ENCODE data around the gene HOXA13. TPM values are rescaled to one million over a fixed set of nuclear protein-coding genes. Genes with fewer than 3 reads are reported as not detected.

Gene HOXA13
- total RNA-seq, 2 experiments from 2014 or later = 0.32 to 0.54 TPM

GRCh38 chr7:27156916-27157701 is 42.8 kb downstream of the HOXA13 start:
- Histone ChIP-seq H3K9me2 (ENCODE audit: insufficient read depth, low read length) (no peaks in the 10 kb centered on the region), H4K20me1 (ENCODE audit: insufficient read depth, low read length) (no peaks in the 10 kb centered on the region), H3K4me3 (ENCODE audit: low read depth, low read length, poor library complexity, severe bottlenecking) (no peak overlapping the region), H3K27ac (ENCODE audit: low read depth, low read length, poor library complexity, severe bottlenecking) (no peak overlapping the region), H3K79me2 (ENCODE audit: insufficient read depth, low read depth, low read length) (no peaks in the 10 kb centered on the region), H2AFZ (ENCODE audit: low read length) (peak overlapping the region; percentile 99; the same call in 1 of the 2 replicates), H3K4me2 (ENCODE audit: low read length) (0 out of 2 replicates have a peak overlapping the region, but pooled peaks have one; percentile 84), H3K36me3 (ENCODE audit: insufficient read depth, low read length) (no peaks in the 10 kb centered on the region), H3K4me1 (ENCODE audit: insufficient read depth, low read length, poor library complexity, severe bottlenecking) (peaks cover 30% of the 10 kb centered on the region), H3K9me3 (ENCODE audit: low read length) (no peaks in the 10 kb centered on the region)
- ChIA-PET CTCF (ENCODE audit: unreplicated experiment) (no interaction called here), POLR2A (no interaction called here)
- TF ChIP-seq EZH2phosphoT487 (IDR thresholded peaks at IDR 0.05; ENCODE audit: borderline replicate concordance, low read depth, low read length) (no peak), CTCF (conservative IDR thresholded peaks at IDR 0.05; ENCODE audit: low read length) (no peak)
- intact Hi-C loops (cut with micrococcal nuclease; ENCODE audit: unreplicated experiment) = loop anchor here (10.0 kb wide), 1 partner anchor 1262 kb away; no protein-coding TSS in a partner anchor
- no peak for DNase-seq (ENCODE audit: low spot score)
- BruUV-seq (replicated peaks) = no TSS peak

GRCh38 chr7:27156508-27156898 is 43.4 kb downstream of the HOXA13 start, which contains the start of gene HOXA7:
Gene HOXA7, minus strand, starts transcription at chr7:27156675. Its CDS starts 130 bp downstream, at chr7:27156545.
- peak; percentile 48 for DNase-seq (ENCODE audit: low spot score)
- TF ChIP-seq EZH2phosphoT487 (IDR thresholded peaks at IDR 0.05; ENCODE audit: borderline replicate concordance, low read depth, low read length) (no peak), CTCF (conservative IDR thresholded peaks at IDR 0.05; ENCODE audit: low read length) (no peak)
- Histone ChIP-seq H3K79me2 (ENCODE audit: insufficient read depth, low read depth, low read length) (no peaks in the 10 kb centered on the region), H2AFZ (ENCODE audit: low read length) (peak within 1 kb of the TSS; percentile 99), H3K4me3 (ENCODE audit: low read depth, low read length, poor library complexity, severe bottlenecking) (peak within 1 kb of the TSS; percentile 69), H3K9me2 (ENCODE audit: insufficient read depth, low read length) (no peaks in the 10 kb centered on the region), H3K4me1 (ENCODE audit: insufficient read depth, low read length, poor library complexity, severe bottlenecking) (peaks cover 35% of the 10 kb centered on the region), H3K9me3 (ENCODE audit: low read length) (no peaks in the 10 kb centered on the region), H4K20me1 (ENCODE audit: insufficient read depth, low read length) (no peaks in the 10 kb centered on the region), H3K36me3 (ENCODE audit: insufficient read depth, low read length) (no peaks in the 10 kb centered on the region), H3K4me2 (ENCODE audit: low read length) (peak within 1 kb of the TSS; percentile 84), H3K27ac (ENCODE audit: low read depth, low read length, poor library complexity, severe bottlenecking) (peak within 1 kb of the TSS; percentile 47)
- no TSS peak for BruUV-seq (replicated peaks)
- ChIA-PET CTCF (ENCODE audit: unreplicated experiment) (no interaction called here), POLR2A (no interaction called here)
- intact Hi-C loops (cut with micrococcal nuclease; ENCODE audit: unreplicated experiment) = loop anchor here (10.0 kb wide), 1 partner anchor 1262 kb away; no protein-coding TSS in a partner anchor

Data from OCI-LY7 (cell line).